ENCODE data around the gene SMIM20.

The SMIM20 gene

DNA sequence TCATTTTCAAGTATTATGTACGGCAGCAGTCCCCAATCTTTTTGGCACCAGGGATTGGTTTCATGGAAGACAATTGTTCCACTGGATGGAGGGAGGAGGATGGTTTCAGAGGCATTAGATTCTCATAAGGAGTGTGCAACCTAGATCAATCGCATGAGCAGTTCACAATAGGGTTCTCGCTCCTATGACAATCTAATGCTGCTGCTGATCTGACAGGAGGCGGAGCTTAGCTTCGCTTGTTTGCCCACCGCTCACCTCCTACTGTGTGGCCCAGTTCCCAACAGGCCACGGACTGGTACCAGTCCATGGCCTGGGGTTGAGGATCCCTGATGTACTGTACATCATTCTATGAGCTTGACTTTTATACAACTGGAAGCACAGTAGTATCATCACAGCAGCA lies 48.4 kb downstream of the SMIM20 start:
- ATAC-seq: no peak

DNA sequence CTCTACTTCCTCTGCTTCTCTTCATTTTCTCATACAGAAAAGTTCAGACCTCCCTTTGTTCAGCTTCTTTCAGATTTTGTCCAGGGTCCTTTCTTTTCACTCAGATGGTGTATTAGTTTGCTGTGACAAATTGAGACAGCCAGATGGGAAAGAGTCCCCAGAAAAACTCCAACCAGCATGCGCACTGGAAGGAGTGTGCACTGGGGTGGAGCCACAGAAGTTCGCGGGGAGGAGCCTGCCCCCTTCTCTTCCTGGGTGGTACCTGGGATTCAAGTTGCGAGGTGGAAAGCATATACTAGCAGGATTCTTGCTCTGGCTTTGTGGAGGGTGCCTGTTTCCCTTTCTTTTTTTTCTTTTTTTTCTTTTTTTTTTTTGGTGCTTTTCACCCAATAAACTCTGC lies 51.6 kb downstream of the SMIM20 start:
- ATAC-seq: no peak

DNA sequence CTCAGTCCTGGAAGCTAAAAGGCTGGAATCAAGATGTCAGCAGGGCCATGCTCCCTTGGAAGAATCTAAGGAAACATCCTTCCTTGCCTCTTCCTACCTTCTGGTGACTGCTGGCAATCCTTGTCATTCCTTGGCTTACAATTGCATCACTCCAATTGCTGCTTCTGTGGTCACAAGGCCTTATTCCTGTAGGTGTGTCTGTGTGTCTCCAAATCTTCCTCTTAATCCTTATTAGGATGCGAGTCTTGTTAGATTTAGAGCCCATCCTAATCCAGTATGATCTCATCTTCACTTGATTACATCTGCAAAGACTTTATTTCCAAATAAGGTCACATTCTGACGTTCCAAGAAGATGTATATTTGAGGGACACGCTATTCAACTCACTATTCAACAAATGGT lies 52.2 kb downstream of the SMIM20 start:
- ATAC-seq: no peak

DNA sequence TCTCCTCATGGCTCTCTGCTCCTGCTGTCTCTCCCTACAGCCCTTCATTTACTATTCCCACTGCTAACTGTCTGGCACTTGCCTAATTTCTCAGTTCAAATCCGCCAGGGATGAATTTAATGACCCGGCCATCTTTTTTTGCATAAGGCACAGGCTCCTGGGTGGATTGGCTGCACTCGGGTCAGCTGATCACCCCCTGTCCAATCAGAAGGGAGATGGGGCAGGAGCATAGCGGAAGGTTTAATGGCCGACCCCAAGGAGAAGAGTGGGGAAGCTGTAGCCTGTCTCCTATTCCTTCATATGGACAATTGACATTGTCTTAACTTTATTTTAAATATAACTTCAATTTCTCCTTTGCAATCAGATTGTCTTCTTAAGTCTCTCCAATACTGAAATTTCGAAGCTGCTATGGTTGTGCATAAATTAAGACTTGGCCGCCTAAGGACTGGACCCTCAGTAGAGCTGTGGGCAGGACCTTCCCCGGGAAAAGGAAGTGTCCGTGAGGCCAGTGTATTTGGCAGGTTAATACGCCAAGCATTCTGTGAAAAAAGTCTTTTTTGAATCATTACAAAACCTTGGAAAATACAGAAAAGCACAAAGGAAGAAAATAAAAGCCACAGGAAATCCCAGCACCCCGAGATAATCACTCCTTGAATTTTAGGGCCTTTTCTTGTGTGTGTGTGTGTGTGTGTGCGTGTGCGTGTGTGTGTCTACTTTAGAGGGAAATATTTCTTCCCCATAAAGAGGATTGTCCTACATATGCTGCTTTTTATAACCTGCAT lies 55.5 kb downstream of the SMIM20 start:
- ATAC-seq: no peak

DNA sequence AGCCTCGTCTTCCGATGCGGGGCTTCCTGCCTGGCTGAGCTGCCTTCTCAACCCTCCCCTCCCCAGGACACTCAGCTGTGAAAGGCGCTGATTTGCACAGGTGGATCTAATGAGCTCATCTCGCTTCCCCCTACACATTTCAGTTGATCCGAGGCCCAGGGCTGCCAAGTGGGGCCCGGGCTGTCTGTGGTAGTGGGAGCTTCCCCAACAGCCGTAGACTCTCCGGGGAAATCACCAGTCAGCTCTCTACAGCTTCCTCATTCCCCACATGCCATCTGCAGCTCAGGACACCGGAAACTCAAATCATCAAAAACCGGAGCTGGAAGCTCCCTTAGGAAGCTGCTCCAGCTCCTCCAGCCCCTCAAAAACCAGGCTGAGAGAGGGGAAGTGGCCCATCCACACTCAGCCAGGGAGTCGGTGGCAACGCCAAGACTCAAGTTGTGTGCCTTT lies 56.2 kb downstream of the SMIM20 start:
- peak in 1 of 2 donors; percentile 13 for ATAC-seq

DNA sequence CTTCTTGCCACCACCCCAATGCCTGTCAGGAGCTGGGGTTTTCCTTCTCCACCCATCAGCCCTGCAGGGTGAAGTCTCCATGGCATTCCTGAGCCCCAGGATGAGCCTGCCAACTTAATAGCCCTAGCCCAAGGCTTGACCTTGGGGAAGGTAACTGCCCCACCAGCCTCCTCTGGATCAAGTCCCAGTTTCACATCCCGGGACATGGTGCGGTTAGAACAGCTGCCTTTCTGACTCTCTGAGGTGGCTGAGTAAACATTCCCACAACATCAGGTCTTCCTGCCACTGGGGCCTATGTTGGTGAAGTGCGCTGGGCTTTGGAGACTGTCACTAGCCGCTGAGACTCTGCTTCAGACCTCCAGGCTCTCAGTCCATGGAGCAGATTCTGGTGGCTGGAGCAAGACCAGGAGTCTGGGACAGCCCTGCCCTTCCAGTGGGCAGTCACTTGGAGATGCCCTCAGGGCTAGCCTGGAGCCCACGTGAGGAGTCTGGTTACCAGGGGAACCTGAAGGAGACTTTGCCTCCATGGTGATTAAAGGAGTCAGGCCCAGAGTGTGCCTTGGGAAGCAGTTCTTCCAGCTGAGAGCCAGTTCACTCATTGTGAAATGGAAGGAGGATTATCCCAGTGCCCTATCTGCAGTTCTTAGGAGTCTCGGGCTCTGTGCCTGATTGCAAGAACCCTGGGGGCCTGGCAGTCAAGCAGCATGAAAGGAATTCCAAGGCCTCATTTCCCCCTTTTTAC lies 56.8 kb downstream of the SMIM20 start:
- ATAC-seq: no peak

DNA sequence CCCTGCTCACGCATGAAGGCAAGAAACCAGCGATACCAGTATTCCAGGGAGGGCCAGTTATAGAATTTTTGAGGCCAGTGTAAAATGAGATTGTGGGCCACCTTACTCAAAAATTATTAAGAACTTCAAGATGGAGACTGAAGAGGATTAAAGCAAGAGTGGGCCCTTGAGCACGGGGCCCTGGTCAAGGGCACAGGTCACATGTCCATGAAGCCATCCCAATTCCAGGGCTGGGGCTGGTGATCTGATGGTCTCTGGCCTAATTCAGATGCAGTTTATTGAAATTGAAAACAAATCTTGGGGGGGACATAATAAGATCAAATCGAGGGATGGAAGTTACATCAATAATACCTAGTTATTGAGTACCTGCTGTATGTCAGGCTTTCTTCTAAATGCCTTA lies 58.3 kb downstream of the SMIM20 start:
- no peak for ATAC-seq

DNA sequence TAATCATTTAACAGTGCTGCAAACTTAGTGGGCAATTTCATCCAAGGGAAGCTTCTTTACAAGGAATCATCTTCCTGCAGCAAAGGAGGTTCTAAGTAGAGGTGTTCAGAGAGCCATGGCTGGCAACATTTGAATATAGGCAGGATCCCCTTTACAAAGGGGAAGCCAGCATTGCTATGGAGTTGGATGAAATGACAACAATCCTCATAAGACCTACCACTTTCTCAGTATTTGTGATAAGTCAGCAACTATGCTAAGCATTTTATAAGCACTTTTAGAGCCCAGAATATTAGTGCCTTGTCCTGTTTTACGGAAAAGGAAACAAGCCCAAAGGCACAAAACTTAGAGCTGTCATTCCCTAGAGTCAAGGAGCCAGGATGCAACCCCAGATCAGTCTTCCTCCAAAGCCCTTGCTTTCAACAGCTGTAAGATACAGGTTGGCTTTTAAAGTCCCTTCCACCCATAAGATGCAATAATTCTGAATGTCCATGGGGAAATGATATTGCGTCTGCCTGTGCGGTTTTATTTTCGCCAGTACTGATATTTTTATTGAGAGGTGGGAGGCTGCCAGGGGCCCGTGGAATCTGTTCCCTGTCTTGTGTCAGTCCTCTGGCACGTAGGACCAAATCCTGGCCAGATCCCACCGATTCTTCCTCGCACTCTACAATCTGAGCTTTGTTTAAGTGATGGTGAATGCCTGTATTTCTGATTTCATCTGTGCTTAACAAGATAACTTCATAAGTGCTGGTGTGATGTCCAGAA lies 59.1 kb downstream of the SMIM20 start:
- ATAC-seq: no peak

DNA sequence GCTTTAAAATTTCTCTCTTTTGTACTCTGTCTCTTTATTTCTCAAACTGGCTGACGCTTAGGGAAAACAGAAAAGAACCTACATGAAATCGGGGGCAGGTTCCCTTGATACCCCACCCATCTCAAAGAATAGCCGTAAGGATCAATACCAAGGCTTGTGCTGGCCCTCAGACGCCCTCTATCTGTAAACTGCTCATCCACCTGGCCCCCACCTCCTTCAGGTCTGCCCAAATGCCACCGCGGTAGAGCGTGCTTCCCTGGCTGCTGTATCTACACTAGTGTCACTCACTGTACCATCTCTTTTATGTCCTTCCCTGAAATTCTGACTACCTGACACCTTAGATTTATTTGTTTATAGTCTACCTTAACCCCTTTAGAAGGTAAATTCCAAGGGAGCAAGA lies 62.8 kb downstream of the SMIM20 start:
- no peak for ATAC-seq

DNA sequence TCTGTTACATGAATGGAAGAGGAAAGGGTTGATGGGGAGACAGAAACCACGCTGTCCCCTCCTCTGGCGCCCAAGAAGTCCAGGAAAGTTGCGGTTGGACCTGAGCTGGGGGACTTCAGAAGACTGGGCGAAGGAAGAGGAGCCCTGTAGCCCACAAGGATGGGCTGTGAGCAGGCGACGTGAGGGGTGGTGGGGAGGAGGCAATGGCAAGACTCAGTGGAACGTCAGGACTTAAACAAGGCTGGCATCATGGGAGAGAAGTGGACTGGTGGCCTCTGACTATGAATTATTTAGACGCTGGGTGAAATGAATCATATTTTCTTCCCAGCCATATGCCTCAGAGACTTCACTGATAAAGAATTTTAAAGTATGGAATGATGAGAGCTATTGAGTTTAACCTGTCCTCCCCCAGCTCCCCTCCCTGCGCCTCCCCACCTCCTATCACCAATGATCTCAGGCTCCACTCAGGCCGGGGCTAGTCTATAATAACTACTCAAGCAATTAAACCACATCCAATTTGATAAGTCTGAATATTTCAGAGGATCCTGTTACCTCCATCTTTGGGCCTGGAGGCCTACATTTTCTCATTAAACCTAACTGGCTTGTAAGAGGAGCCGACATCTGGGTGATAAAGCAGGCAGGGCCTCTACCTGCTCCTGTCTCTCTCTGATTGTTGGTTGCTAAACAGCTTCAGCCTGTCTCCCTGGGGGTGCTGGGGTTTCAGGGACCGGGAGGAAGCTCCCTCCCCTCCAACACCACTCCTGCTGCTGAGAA lies 63.6 kb downstream of the SMIM20 start:
- ATAC-seq: no peak

DNA sequence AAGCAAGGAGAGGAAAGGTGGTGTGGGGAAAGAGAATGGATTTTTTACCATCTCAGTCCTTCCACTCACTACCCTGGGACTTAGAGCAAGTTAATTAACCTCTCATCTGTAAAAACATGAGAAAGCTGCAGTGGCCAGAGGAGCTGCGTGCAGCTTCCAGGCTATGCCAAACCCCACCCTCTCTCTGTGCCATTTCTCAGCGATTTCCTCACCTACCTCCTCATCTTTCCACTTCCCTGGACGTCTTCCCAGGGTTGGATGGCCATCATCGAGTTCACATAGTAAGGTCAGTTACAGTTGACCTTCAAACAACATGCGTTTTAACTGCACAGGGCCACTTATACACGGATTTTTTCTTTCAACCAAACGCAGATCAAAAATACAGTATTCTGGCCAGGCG lies 64.3 kb downstream of the SMIM20 start:
- ATAC-seq: no peak
